Vagina (tissue), 2 donors: Measurements from ENCODE around the gene PRMT7. TPM values are rescaled to one million over a fixed set of nuclear protein-coding genes. Genes with fewer than 3 reads are reported as not detected.

Source experiments
- DNase-seq, 2 donors: peaks; one replicate each; pipeline ENCODE4 v3.0.0-alpha.2; 2017; ENCODE audit errors: extremely low spot score in 2 of 2
- H3K27ac ChIP-seq: fragments of 200-600 bp; sonication (generic); one replicate; pipeline ENCODE4 v1.5.1; 2019
- H3K27me3 ChIP-seq: fragments of 200-600 bp; sonication (generic); one replicate; pipeline ENCODE4 v1.5.1; 2019
- H3K36me3 ChIP-seq, 2 donors: fragments of 200-600 bp; sonication (generic); one replicate each; pipeline ENCODE4 v1.5.1; 2017 to 2019
- H3K4me1 ChIP-seq: fragments of 200-600 bp; sonication (generic); one replicate; pipeline ENCODE4 v1.5.1; 2019
- H3K4me3 ChIP-seq, 2 donors: fragments of 200-600 bp; sonication (generic); 1 replicate in 1 of 2; 2 replicates in 1 of 2; pipeline ENCODE4 v1.5.1; 2016 to 2019
- H3K9me3 ChIP-seq: fragments of 200-600 bp; sonication (generic); one replicate; pipeline ENCODE4 v1.5.1; 2019
- POLR2A ChIP-seq, 2 donors: fragments of 450-650 bp; IDR thresholded peaks; one replicate each; pipeline ENCODE4 v1.6.1; 2017; ENCODE audit warnings: antibody characterized with exemption in 2 of 2, mild to moderate bottlenecking in 2 of 2, moderate library complexity in 2 of 2
- POLR2AphosphoS5 ChIP-seq, 2 donors: sonication (generic); formaldehyde crosslinking; IDR thresholded peaks; one replicate each; pipeline ENCODE4 v1.9.0; 2017; ENCODE audit warnings: antibody characterized with exemption in 2 of 2, mild to moderate bottlenecking in 2 of 2, low read depth in 1 of 2; ENCODE audit not compliant: insufficient read depth in 1 of 2
- intact Hi-C: fragments of 100-400 bp; cut with DNase I; formaldehyde crosslinking; loops from one replicate; pipeline ENCODE4 v1.15.1; 2023
- total RNA-seq: library from RNA; depleted of rRNA; stranded (reverse); fragments of >200 nt; gene quantifications from one replicate; pipeline ENCODE4 v1.2.3, GENCODE V29; 2016
- TF ChIP-seq, protein P1 (sequence below), 3 experiments: fragments of 450-650 bp in 2 of 3; fragments of 200-600 bp in 1 of 3; sonication (generic) in 1 of 3; IDR thresholded peaks; one replicate each; pipeline ENCODE4 v1.5.1; 2017 to 2019; ENCODE audit warnings: antibody characterized with exemption in 3 of 3, mild to moderate bottlenecking in 2 of 3, moderate library complexity in 2 of 3

PRMT7 gene
- total RNA-seq, 1 donor from 2014 or later, result 47.9 TPM

DNA sequence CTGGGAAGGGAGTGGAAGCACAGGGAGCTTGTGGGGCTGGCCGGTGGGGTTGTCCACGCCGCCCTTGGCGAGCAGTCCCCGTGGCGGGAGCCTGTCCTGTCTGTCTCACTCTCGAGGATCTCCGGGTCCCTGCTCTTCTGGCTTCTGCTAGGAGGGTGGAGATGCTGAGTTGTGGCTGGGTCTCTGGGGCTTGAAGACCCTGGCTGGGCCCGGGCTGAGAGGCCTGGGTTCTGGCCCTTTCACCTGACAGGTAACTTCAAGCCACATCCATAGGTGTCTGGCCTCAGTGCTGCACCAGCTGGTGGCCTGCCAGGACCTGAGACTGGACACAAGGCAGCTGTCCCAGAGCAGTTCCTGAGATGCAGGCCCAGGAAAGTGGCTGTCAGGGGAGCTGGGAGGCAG is 46.7 kb downstream of the PRMT7 start:
- intact Hi-C loops, result no loop called here
- H3K27me3 ChIP-seq, result no peaks in the 10 kb centered on the region
- H3K9me3 ChIP-seq, result no peaks in the 10 kb centered on the region
- peaks cover 17% of the 10 kb centered on the region for H3K4me1 ChIP-seq
- TF ChIP-seq POLR2AphosphoS5 (IDR thresholded peaks at IDR 0.05; ENCODE audit: insufficient read depth in 1 of 2, low read depth in 1 of 2) (no peak), POLR2A (IDR thresholded peaks at IDR 0.05) (no peak)
- TF ChIP-seq, protein P1, sequence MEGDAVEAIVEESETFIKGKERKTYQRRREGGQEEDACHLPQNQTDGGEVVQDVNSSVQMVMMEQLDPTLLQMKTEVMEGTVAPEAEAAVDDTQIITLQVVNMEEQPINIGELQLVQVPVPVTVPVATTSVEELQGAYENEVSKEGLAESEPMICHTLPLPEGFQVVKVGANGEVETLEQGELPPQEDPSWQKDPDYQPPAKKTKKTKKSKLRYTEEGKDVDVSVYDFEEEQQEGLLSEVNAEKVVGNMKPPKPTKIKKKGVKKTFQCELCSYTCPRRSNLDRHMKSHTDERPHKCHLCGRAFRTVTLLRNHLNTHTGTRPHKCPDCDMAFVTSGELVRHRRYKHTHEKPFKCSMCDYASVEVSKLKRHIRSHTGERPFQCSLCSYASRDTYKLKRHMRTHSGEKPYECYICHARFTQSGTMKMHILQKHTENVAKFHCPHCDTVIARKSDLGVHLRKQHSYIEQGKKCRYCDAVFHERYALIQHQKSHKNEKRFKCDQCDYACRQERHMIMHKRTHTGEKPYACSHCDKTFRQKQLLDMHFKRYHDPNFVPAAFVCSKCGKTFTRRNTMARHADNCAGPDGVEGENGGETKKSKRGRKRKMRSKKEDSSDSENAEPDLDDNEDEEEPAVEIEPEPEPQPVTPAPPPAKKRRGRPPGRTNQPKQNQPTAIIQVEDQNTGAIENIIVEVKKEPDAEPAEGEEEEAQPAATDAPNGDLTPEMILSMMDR (IDR thresholded peaks at IDR 0.05), result no peak
- H3K4me3 ChIP-seq, result no peak overlapping the region
- no peak for DNase-seq
- H3K36me3 ChIP-seq, result peaks cover 0 to 54% of the 10 kb centered on the region in 2 donors
- H3K27ac ChIP-seq, result no peak overlapping the region

DNA sequence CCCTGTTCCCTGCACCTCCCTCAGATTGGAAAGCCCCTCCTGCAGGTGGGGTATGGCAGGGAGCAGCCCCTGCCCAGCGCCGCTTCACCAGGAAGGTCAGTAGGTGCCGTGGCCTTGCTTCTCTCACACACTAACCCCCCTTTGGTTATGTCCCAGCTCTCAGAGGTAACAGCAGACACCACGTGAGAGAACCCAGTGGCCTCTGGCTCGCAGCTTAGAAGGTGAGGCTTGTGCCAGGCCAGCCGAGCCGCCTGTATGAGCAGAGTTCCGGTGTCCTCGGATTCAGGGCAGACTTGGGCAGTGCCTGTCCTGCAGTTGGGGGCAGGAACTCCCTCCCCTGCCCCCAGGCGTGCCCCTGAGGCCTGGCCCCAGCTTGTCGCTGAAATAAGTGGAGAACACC is 47.1 kb downstream of the PRMT7 start:
- TF ChIP-seq POLR2A (IDR thresholded peaks at IDR 0.05) (no peak), POLR2AphosphoS5 (IDR thresholded peaks at IDR 0.05; ENCODE audit: insufficient read depth in 1 of 2, low read depth in 1 of 2) (no peak)
- TF ChIP-seq, protein P1 (IDR thresholded peaks at IDR 0.05), result no peak
- H3K9me3 ChIP-seq, result no peaks in the 10 kb centered on the region
- peaks cover 0 to 51% of the 10 kb centered on the region in 2 donors for H3K36me3 ChIP-seq
- DNase-seq, result no peak
- intact Hi-C loops, result no loop called here
- H3K27me3 ChIP-seq, result no peaks in the 10 kb centered on the region
- no peak overlapping the region for H3K4me3 ChIP-seq
- no peak overlapping the region for H3K27ac ChIP-seq
- H3K4me1 ChIP-seq, result peaks cover 18% of the 10 kb centered on the region

DNA sequence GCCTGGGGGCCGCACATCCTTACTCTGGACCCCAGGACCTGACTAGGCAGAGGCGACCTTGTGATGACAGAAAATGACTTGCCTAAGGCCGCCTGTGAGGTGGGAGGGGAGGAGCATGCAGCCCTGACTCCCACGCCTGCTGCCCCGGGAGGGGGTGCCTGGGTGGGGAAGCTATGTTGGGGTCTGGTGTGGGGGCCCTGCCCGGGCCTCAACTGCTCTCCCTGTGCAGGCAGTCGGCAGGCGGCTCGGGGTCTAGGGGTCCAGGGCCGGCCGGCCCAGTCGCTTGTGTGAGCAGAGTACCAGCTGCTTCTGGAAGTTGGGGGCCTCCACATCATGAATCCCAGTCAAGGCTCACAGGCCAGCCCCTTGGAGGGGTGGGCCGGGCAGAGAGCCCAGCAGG is 48.1 kb downstream of the PRMT7 start:
- no peak overlapping the region for H3K4me3 ChIP-seq
- peaks cover 18% of the 10 kb centered on the region for H3K4me1 ChIP-seq
- TF ChIP-seq POLR2AphosphoS5 (IDR thresholded peaks at IDR 0.05; ENCODE audit: insufficient read depth in 1 of 2, low read depth in 1 of 2) (no peak), POLR2A (IDR thresholded peaks at IDR 0.05) (no peak)
- TF ChIP-seq, protein P1 (IDR thresholded peaks at IDR 0.05), result no peak
- no peaks in the 10 kb centered on the region for H3K9me3 ChIP-seq
- intact Hi-C loops, result no loop called here
- DNase-seq, result no peak
- no peaks in the 10 kb centered on the region for H3K27me3 ChIP-seq
- H3K27ac ChIP-seq, result no peak overlapping the region
- H3K36me3 ChIP-seq, result peaks cover 0 to 41% of the 10 kb centered on the region in 2 donors

DNA sequence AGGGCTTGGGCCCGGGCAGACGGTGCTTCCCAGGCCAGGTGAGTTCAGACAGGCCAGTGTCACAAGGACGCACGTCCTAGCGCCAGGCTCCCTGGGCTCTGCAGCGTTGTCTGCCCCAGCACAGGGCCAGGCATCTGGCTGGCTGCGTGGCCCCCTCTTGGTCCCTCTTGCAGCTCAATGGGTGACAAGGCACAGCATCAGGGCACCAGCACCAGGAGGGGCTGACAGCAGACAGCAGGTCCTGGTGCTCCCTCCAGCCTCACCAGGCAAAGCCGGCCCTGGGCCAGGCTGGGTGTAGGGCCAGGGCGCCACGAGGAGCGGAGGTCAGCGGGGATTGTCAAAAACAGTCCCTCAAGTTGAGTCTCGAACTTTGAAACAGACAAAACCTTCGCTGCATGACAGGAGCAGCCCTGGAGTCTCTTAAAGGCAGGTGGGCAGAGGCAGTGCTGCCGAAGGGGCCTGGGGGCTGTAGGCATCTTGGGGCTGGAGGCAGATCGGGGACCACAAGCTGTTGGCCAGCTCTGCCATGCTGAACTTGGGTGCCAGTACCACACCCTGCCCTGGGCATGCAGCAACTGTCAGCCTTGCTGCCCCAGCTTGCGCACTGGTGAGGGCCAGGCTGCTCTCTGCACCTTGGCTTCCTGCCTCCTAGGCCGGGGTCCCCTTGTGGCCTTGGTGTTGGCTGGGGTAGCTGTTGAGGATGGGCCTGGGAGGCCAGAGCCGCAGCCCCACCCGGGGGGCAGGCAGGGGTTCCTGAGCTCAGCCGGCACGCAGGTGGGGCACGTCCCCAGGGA is 48.8 kb downstream of the PRMT7 start:
- peaks cover 0 to 34% of the 10 kb centered on the region in 2 donors for H3K36me3 ChIP-seq
- intact Hi-C loops, result no loop called here
- TF ChIP-seq, protein P1 (IDR thresholded peaks at IDR 0.05), result no peak
- TF ChIP-seq POLR2A (IDR thresholded peaks at IDR 0.05), result no peak
- TF ChIP-seq POLR2AphosphoS5 (IDR thresholded peaks at IDR 0.05; ENCODE audit: insufficient read depth in 1 of 2, low read depth in 1 of 2), result no peak
- DNase-seq, result no peak
- H3K27me3 ChIP-seq, result no peaks in the 10 kb centered on the region
- no peak overlapping the region for H3K4me3 ChIP-seq
- H3K4me1 ChIP-seq, result peaks cover 18% of the 10 kb centered on the region
- no peak overlapping the region for H3K27ac ChIP-seq
- no peaks in the 10 kb centered on the region for H3K9me3 ChIP-seq

DNA sequence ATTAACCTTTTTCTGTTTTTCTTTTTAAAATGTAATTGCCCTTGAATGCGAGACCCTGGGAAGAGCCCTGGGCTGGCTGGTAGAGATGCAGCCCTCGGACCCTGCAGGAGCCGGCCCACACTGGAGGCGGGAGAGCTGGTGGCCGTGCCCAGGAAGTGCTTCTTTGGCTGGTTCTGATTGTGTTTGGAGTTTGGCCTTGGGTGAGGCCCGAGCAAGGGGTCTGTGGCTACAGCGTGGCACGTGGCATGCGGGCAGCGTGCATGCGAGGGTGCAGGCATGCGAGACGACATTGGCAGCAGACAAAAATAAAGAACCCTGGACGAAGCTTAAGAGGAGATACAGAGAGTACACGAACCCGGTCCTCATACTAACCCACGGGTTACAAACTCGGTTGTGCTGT is 49.7 kb downstream of the PRMT7 start:
- Histone ChIP-seq H3K27ac (no peak overlapping the region), H3K4me1 (peaks cover 18% of the 10 kb centered on the region), H3K9me3 (no peaks in the 10 kb centered on the region), H3K27me3 (no peaks in the 10 kb centered on the region), H3K36me3 (peaks cover 0 to 27% of the 10 kb centered on the region in 2 donors), H3K4me3 (no peak overlapping the region)
- TF ChIP-seq POLR2AphosphoS5 (IDR thresholded peaks at IDR 0.05; ENCODE audit: insufficient read depth in 1 of 2, low read depth in 1 of 2) (no peak), POLR2A (IDR thresholded peaks at IDR 0.05) (no peak)
- TF ChIP-seq, protein P1 (IDR thresholded peaks at IDR 0.05), result no peak
- intact Hi-C loops, result no loop called here
- DNase-seq, result no peak
